SK-N-SH treated with all-trans-retinoic acid at 6 μM for 48 hours (cell line): ENCODE results near the gene NPR1.
"Not testable (repeated sequence)": the region's sequence is repeated elsewhere in the genome, so short reads cannot be mapped to it uniquely, and the experiment has no call there.

Source experiments
- ATAC-seq: fragments of 200-7000 bp; cut with Tn5 transposase; 3 replicates; pipeline ENCODE4 v1.9.1; 2020; ENCODE audit warnings: mild to moderate bottlenecking, moderate library complexity
- BACH2 ChIP-seq: fragments of 250-450 bp; sonication (Bioruptor Pico); IDR thresholded peaks from 2 replicates; pipeline ENCODE4 v1.9.0; 2021; ENCODE audit warnings: mild to moderate bottlenecking, borderline replicate concordance
- CREB5 ChIP-seq: fragments of 250-450 bp; sonication (Bioruptor Pico); IDR thresholded peaks from 2 replicates; pipeline ENCODE4 v1.5.1; 2020; ENCODE audit warnings: low read depth, mild to moderate bottlenecking, moderate library complexity
- CSDC2 ChIP-seq: fragments of 250-450 bp; sonication (Bioruptor Pico); IDR thresholded peaks from 2 replicates; pipeline ENCODE4 v1.5.0; 2020; ENCODE audit warnings: mild to moderate bottlenecking, moderate library complexity
- CSRNP3 ChIP-seq: fragments of 250-450 bp; sonication (Bioruptor Pico); IDR thresholded peaks from 2 replicates; pipeline ENCODE4 v1.5.1; 2021; ENCODE audit warnings: mild to moderate bottlenecking, moderate library complexity
- ESRRG ChIP-seq: fragments of 250-450 bp; sonication (Bioruptor Pico); IDR thresholded peaks from 2 replicates; pipeline ENCODE4 v1.6.1; 2021; ENCODE audit warnings: mild to moderate bottlenecking
- GLIS3 ChIP-seq: fragments of 250-450 bp; sonication (Bioruptor Pico); IDR thresholded peaks from 2 replicates; pipeline ENCODE4 v1.5.0; 2020; ENCODE audit warnings: mild to moderate bottlenecking, moderate library complexity
- ISL1 ChIP-seq: fragments of 250-450 bp; sonication (Bioruptor Pico); IDR thresholded peaks from 2 replicates; pipeline ENCODE4 v2.1.2; 2022; ENCODE audit warnings: mild to moderate bottlenecking, moderate library complexity
- POU6F1 ChIP-seq: fragments of 250-450 bp; sonication (Bioruptor Pico); IDR thresholded peaks from 2 replicates; pipeline ENCODE4 v1.8.0; 2021; ENCODE audit warnings: low read depth, mild to moderate bottlenecking, moderate library complexity, borderline replicate concordance
- PPARA ChIP-seq: fragments of 250-450 bp; sonication (Bioruptor Pico); IDR thresholded peaks from 2 replicates; pipeline ENCODE4 v1.5.0; 2020; ENCODE audit warnings: mild to moderate bottlenecking, borderline replicate concordance
- RARB ChIP-seq: fragments of 250-450 bp; sonication (Bioruptor Pico); IDR thresholded peaks from 2 replicates; pipeline ENCODE4 v1.8.0; 2021; ENCODE audit warnings: mild to moderate bottlenecking, moderate library complexity
- SNAI2 ChIP-seq: fragments of 250-450 bp; sonication (Bioruptor Pico); IDR thresholded peaks from 2 replicates; pipeline ENCODE4 v1.5.0; 2020; ENCODE audit warnings: mild to moderate bottlenecking, moderate library complexity
- TCF4 ChIP-seq: fragments of 250-450 bp; sonication (Bioruptor Pico); IDR thresholded peaks from 2 replicates; pipeline ENCODE4 v1.8.0; 2021; ENCODE audit warnings: mild to moderate bottlenecking, moderate library complexity, borderline replicate concordance
- TOX ChIP-seq: fragments of 250-450 bp; sonication (Bioruptor Pico); IDR thresholded peaks from 2 replicates; pipeline ENCODE4 v1.8.0; 2021; ENCODE audit warnings: mild to moderate bottlenecking, moderate library complexity, borderline replicate concordance
- TSHZ2 ChIP-seq: fragments of 250-450 bp; sonication (Bioruptor Pico); IDR thresholded peaks from 2 replicates; pipeline ENCODE4 v1.5.0; 2020; ENCODE audit warnings: mild to moderate bottlenecking, moderate library complexity
- ZC3H10 ChIP-seq: fragments of 250-450 bp; sonication (Bioruptor Pico); IDR thresholded peaks from 2 replicates; pipeline ENCODE4 v1.5.1; 2021; ENCODE audit warnings: mild to moderate bottlenecking, moderate library complexity
- ZFP3 ChIP-seq: fragments of 250-450 bp; sonication (Bioruptor Pico); IDR thresholded peaks from 2 replicates; pipeline ENCODE4 v1.5.0; 2020; ENCODE audit warnings: mild to moderate bottlenecking, moderate library complexity
- ZFP30 ChIP-seq: fragments of 450-650 bp; formaldehyde crosslinking; IDR thresholded peaks from 2 replicates; pipeline ENCODE4 v1.5.0; 2022; ENCODE audit warnings: mild to moderate bottlenecking, moderate library complexity
- ZNF565 ChIP-seq: fragments of 450-650 bp; formaldehyde crosslinking; conservative IDR thresholded peaks from 2 replicates; pipeline ENCODE4 v1.5.0; 2020; ENCODE audit warnings: low read depth, mild to moderate bottlenecking, moderate library complexity
- ZNF70 ChIP-seq: fragments of 450-650 bp; formaldehyde crosslinking; IDR thresholded peaks from 2 replicates; pipeline ENCODE4 v1.5.0; 2020; ENCODE audit warnings: mild to moderate bottlenecking, moderate library complexity

NPR1 gene

GRCh38 chr1:153723687-153724086 lies 45.2 kb downstream of the NPR1 start (continued):
- TF ChIP-seq CREB5: no peak

GRCh38 chr1:153724634-153725033 lies 46.1 kb downstream of the NPR1 start:
- not testable (repeated sequence) for ATAC-seq

GRCh38 chr1:153727463-153728304 lies 49.2 kb downstream of the NPR1 start, which contains the start of gene INTS3:
Gene INTS3, plus strand, starts transcription at chr1:153728050. Its CDS starts 585 bp downstream, at chr1:153728635.
- TF ChIP-seq CSDC2 (CRISPR knock-in tag) (0 out of 2 replicates have a peak, but pooled peaks have one; percentile 32), CREB5 (no peak)
- ATAC-seq: peak; percentile 100

GRCh38 chr1:153728305-153729066 lies 50.0 kb downstream of the NPR1 start:
- no peak for TF ChIP-seq ISL1 (CRISPR knock-in tag)
- TF ChIP-seq, all 23 proteins: peak for 0
- ATAC-seq: peak; percentile 20

- no peak for ATAC-seq
- TF ChIP-seq ZC3H10 (CRISPR knock-in tag) (no peak), RARB (CRISPR knock-in tag) (no peak), ZFP30 (CRISPR knock-in tag) (no peak), GLIS3 (CRISPR knock-in tag) (no peak), TOX (CRISPR knock-in tag) (no peak), ESRRG (no peak), ZNF565 (CRISPR knock-in tag) (no peak), CSRNP3 (CRISPR knock-in tag) (no peak), ZNF70 (CRISPR knock-in tag) (no peak), CREB5 (no peak), TSHZ2 (no peak), ZFP3 (no peak), POU6F1 (CRISPR knock-in tag) (no peak), BACH2 (no peak), ISL1 (CRISPR knock-in tag) (no peak), CSDC2 (CRISPR knock-in tag) (no peak), TCF4 (CRISPR knock-in tag) (no peak), SNAI2 (CRISPR knock-in tag) (no peak), PPARA (CRISPR knock-in tag) (no peak)
- TF ChIP-seq, all 23 proteins: peak for 0
These were observed 52.0 kb downstream of the NPR1 start for GRCh38 chr1:153730468-153730988.
